Natural killer cell (primary cell): ENCODE results near the gene CALHM5. TPM values are rescaled to one million over a fixed set of nuclear protein-coding genes. Genes with fewer than 3 reads are reported as not detected.
A peak's percentile ranks its signal among the peaks of the same experiment; 100 is the strongest.

ENCODE experiments used
- ATAC-seq, 3 donors: fragments of 150-1000 bp in 2 of 3; fragments of 200-7000 bp in 1 of 3; cut with Tn5 transposase; 1 replicate in 1 of 3; 2 replicates in 2 of 3; pipeline ENCODE4 v1.10.0; 2021; ENCODE audit warnings: mild to moderate bottlenecking in 2 of 3, moderate library complexity in 2 of 3
- DNase-seq, 2 donors: peaks; one replicate each; pipeline versions ENCODE4 v3.0.0 to v3.0.0-alpha.2; 2013 to 2021; ENCODE audit warnings: mixed read lengths in 1 of 2
- H3K27ac ChIP-seq: one replicate; pipeline ENCODE4 v1.5.1; 2013; ENCODE audit warnings: mild to moderate bottlenecking, low read length
- H3K27me3 ChIP-seq: one replicate; pipeline ENCODE4 v1.6.1; 2013; ENCODE audit warnings: low read length; ENCODE audit not compliant: control insufficient read depth, insufficient read depth
- H3K36me3 ChIP-seq: one replicate; pipeline ENCODE4 v1.6.1; 2013; ENCODE audit warnings: low read length; ENCODE audit not compliant: control insufficient read depth, insufficient read depth
- H3K4me1 ChIP-seq: one replicate; pipeline ENCODE4 v1.6.1; 2013; ENCODE audit warnings: low read length; ENCODE audit not compliant: control insufficient read depth, insufficient read depth
- H3K4me3 ChIP-seq: one replicate; pipeline ENCODE4 v1.5.1; 2013; ENCODE audit warnings: low read length
- H3K9me3 ChIP-seq: one replicate; pipeline ENCODE4 v1.6.1; 2013; ENCODE audit warnings: low read length; ENCODE audit not compliant: control insufficient read depth, insufficient read depth
- H3K27ac Mint-ChIP-seq, 2 donors: one replicate each; pipeline ENCODE4 v1.8.0; 2022; ENCODE audit warnings: mild to moderate bottlenecking in 2 of 2, mixed read lengths in 2 of 2, moderate library complexity in 1 of 2
- H3K27me3 Mint-ChIP-seq, 2 donors: one replicate each; pipeline ENCODE4 v1.8.0; 2022; ENCODE audit warnings: low read depth in 2 of 2, mixed read lengths in 2 of 2
- H3K36me3 Mint-ChIP-seq: one replicate; pipeline ENCODE4 v1.8.0; 2022; ENCODE audit warnings: mixed read lengths
- H3K4me1 Mint-ChIP-seq, 2 donors: one replicate each; pipeline ENCODE4 v1.8.0; 2022; ENCODE audit warnings: mixed read lengths in 2 of 2
- H3K4me3 Mint-ChIP-seq: one replicate; pipeline ENCODE4 v1.8.0; 2022; ENCODE audit warnings: mild to moderate bottlenecking, moderate library complexity, mixed read lengths
- H3K9me3 Mint-ChIP-seq, 2 donors: one replicate each; pipeline ENCODE4 v1.8.0; 2022; ENCODE audit warnings: mixed read lengths in 2 of 2
- CTCF ChIP-seq: fragments of 200-600 bp; IDR thresholded peaks from one replicate; pipeline ENCODE4 v1.8.0; 2022; ENCODE audit warnings: antibody characterized with exemption
- WGBS: methylation state at CpG from one replicate; pipeline ENCODE4 v1.1.7; 2013; ENCODE audit warnings: missing lambda C conversion rate; ENCODE audit not compliant: insufficient coverage; 5-methylcytosine and 5-hydroxymethylcytosine counted together
- intact Hi-C: fragments of 100-400 bp; cut with micrococcal nuclease; formaldehyde crosslinking; loops from one replicate; pipeline ENCODE4 v1.14.2; 2022
- total RNA-seq, 4 donors: library from RNA; stranded (reverse); fragments of 120-200 nt in 1 of 4; gene quantifications; one replicate each; pipeline versions ENCODE4 v1.2.3 to v1.2.4, GENCODE V29; 2013 to 2022

CALHM5 gene
- total RNA-seq, 3 donors from 2014 or later (not counting 1 experiment from before 2014, with no cell fraction given): 0.05 TPM; not detected in 1

GRCh38 chr6:116530436-116530835 is 19.0 kb downstream of the CALHM5 start:
- no peak for TF ChIP-seq CTCF
- H3K4me1 Mint-ChIP-seq: no peaks in the 10 kb centered on the region

DNA sequence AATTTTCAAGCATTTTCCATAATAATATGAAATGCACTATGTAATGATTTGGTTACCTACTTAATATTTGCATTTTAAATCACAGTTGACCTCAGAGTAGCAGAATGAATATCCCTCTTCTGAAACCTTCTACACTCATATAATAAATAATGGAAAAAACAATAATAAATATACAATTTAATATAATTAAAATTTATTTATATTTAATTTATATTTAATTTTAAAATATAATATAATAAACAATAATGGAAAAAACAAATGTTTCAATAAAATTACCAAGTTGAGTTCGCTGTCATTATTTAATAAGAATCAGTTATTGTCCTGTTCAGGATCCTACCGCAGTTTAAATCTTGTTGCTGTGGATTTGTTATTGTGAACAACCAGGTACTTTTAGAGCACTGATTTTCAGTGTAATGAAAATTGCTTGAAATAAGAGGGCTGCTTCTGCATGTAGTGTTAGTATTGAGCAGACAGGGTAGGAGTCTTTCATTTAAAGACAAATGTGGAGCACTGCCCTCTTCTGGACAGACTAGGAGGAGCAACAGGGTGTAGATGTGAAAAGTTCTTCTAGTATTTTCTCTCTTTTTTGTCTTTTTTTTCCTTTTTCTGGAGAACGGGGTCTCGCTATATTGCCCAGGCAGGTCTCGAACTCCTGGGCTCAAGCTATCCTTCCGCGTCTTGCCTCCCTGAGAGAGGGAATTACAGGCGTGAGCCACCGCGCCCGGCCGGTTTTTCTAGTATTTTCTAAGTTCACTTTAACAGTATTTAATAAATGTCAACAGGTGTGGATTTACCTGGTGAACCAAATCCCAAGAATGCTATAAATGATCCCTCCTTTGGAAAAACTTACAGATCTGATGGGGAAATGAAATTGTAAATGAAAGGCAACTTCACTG is 20.5 kb downstream of the CALHM5 start:
- Mint-ChIP-seq H3K27ac (no peak overlapping the region), H3K4me1 (no peaks in the 10 kb centered on the region), H3K27me3 (peaks cover 21 to 42% of the 10 kb centered on the region in 2 donors), H3K9me3 (no peaks in the 10 kb centered on the region), H3K4me3 (no peak overlapping the region), H3K36me3 (no peaks in the 10 kb centered on the region)
- peak; percentile 95 to 97 (median 97) for ATAC-seq
- no peak overlapping the region for H3K4me3 ChIP-seq
- no peak overlapping the region for H3K27ac ChIP-seq
- peak; percentile 30 to 82 for DNase-seq
- WGBS: 84% methylated on average over 10 of the region's 12 CpGs
- no peaks in the 10 kb centered on the region for H3K27me3 ChIP-seq
- peak; percentile 95 for TF ChIP-seq CTCF
- intact Hi-C loops: loop anchor here (1.0 kb wide), 3 partner anchors 88 to 314 kb away; no protein-coding TSS in a partner anchor
- H3K9me3 ChIP-seq: no peaks in the 10 kb centered on the region
- H3K4me1 ChIP-seq: no peaks in the 10 kb centered on the region
- no peaks in the 10 kb centered on the region for H3K36me3 ChIP-seq

More at GRCh38 chr6:116530436-116530835, 19.0 kb downstream of the CALHM5 start:
- Histone ChIP-seq H3K4me3 (no peak overlapping the region), H3K27ac (no peak overlapping the region), H3K4me1 (no peaks in the 10 kb centered on the region), H3K9me3 (no peaks in the 10 kb centered on the region), H3K27me3 (no peaks in the 10 kb centered on the region), H3K36me3 (no peaks in the 10 kb centered on the region)
- Mint-ChIP-seq H3K27ac (no peak overlapping the region), H3K27me3 (peaks cover 21 to 47% of the 10 kb centered on the region in 2 donors), H3K9me3 (no peaks in the 10 kb centered on the region), H3K36me3 (no peaks in the 10 kb centered on the region), H3K4me3 (no peak overlapping the region)
- ATAC-seq (no peak), DNase-seq (no peak)
- WGBS: 78% methylated on average over 1 of the region's 2 CpGs
- intact Hi-C loops: no loop called here

DNA sequence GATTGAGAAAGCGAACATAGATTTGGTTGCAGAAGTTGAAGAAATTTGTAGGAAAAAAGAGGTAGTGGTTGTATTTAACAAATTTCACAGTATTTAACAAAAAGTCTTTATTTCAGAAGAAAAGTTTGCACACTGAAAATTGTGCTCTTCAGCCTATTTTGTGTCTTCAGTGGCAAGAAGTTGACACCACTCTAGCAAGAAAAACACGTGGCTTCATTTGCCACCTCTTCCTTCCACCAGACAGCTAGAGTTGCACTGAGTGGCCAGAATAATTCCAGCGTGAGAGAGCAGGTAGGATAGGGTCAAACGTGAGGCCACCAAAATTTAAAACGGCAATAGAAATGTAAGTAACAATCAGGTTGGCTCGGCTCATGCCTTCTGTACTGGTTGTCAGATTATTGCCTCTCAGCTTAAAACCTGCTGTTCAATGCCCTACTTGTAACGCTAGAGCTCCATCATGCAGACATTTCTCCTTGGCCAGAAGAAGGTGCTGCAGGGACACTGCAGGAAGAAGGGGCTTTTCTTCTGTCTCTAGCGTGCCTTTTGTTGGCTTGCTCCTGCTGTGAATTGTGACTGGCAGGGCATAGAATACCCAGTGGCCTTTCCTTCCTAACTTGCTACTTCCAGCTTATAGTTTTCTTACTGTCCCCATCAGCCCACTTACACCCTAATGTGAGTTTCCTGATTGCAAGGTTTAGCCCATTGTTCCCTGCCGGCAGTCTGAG is 22.0 kb downstream of the CALHM5 start:
- H3K36me3 Mint-ChIP-seq: no peaks in the 10 kb centered on the region
- H3K4me1 ChIP-seq: no peaks in the 10 kb centered on the region
- H3K27ac Mint-ChIP-seq: no peak overlapping the region
- intact Hi-C loops: no loop called here
- WGBS: 84% methylated on average over 8 of the region's 9 CpGs
- TF ChIP-seq CTCF: no peak
- no peaks in the 10 kb centered on the region for H3K4me1 Mint-ChIP-seq
- H3K27ac ChIP-seq: no peak overlapping the region
- H3K36me3 ChIP-seq: no peaks in the 10 kb centered on the region
- ATAC-seq: no peak
- no peak overlapping the region for H3K4me3 ChIP-seq
- H3K9me3 Mint-ChIP-seq: no peaks in the 10 kb centered on the region
- H3K4me3 Mint-ChIP-seq: no peak overlapping the region
- no peaks in the 10 kb centered on the region for H3K9me3 ChIP-seq
- peaks cover 21 to 42% of the 10 kb centered on the region in 2 donors for H3K27me3 Mint-ChIP-seq
- H3K27me3 ChIP-seq: no peaks in the 10 kb centered on the region
- DNase-seq: no peak
